HG03025 (cell line): ENCODE results near the gene PPDPF.

Experiments used
- ATAC-seq: cut with Tn5 transposase; IDR thresholded peaks from one replicate; pipeline ENCODE4 v1.9.1; 2021; ENCODE audit warnings: mild to moderate bottlenecking, moderate library complexity; ENCODE audit not compliant: unreplicated experiment, low FRiP score

Gene PPDPF

DNA sequence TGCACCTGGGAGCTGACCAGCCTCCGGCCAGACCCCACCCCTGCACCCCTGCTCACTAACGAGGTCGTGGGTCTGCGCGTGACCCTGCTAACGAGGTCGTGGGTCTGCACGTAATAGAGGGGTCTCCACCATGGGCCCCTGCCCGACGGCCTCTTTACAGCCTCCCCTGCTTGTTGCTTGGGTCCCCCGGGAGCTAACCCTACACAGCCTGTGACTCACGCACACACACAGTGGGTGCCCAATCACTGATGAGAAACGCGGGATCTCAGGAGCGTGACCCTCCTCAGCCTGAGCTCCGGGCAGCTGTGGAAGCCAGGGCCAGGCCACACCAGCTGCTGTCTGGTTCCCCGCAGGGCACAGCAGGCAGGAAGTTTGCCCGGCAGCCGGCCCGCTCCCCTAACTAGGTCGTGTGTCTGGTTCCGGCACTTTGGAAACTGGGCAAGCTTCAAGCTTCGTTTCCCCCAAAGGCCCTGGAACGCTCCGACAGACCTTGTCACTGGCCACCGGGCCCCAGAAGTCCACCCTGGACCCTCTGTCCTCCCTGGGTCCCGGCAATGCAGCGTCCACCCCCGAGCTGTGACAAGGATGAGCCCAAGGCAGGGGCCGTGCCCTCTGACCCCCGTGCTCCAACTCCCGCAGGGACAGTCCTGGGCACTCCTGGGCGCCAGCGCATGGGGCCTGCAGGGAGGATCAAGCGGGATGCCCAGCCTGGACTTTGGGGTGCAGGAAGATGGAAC lies 15.8 kb downstream of the PPDPF start:
- no peak for ATAC-seq

DNA sequence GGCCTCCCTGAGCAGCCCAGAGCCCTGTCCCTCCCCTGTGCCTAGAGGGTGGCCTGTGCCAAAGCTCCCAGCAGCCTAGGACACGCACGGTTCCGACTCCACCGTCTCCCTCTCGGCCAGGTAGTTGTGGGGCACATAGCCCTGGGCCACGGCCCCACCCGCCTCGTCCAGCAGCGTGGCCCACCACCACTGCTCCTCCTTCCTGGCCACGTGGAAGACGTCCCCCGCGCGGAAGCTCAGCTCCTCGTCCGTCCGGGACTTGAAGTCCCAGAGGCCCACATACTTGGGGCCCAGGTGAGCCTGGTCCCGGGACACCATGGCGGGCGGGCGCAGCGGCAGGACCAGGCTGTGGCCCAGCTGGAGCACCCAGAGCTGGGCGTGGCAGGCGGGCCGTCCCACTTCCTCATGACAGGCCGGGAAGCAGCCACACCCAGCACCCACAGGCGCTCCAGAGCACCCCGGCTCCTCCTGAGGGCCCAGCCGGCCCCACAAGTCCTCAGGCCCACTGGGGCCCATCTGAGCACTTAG lies 16.5 kb downstream of the PPDPF start, which contains the start of gene PTK6:
Gene PTK6, minus strand, starts transcription at position 380 of the 528 bp plus-strand sequence. Its CDS starts 62 bp downstream, at position 318.
- peak; percentile 18 for ATAC-seq

DNA sequence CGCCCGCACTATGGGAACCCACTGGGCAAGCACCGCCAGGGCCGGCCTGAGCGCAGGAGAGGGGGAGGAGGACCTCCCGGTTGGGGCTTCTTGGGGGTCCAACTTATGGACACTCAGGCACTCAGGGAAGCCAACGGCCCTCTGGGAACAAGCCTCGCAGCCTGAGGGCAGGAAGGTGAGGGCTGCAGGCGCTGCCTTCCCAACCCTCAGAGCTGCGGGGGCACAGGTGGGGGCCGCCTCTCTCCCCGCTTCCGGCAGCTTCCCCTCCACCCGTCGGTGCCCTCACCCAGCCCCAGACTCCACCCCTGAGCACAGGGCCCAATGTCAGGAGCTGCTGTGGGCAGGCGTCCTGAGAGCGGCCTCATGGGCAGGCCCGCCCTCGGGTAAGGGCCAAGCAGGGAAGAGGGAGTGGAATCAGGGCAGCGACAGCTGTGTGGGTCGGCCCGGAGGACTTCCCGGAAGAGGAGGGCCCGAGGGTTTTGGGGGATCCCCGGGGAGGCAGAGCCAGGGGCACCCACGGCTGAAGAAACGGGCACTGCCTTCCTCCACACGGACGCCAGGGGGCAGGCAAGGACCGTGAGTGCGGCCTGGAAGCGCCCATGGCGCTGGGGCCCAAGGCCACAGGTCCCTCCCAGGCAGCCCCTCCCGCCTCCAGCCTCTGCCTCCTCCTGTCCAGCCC lies 17.1 kb downstream of the PPDPF start:
- peak; percentile 74 for ATAC-seq

DNA sequence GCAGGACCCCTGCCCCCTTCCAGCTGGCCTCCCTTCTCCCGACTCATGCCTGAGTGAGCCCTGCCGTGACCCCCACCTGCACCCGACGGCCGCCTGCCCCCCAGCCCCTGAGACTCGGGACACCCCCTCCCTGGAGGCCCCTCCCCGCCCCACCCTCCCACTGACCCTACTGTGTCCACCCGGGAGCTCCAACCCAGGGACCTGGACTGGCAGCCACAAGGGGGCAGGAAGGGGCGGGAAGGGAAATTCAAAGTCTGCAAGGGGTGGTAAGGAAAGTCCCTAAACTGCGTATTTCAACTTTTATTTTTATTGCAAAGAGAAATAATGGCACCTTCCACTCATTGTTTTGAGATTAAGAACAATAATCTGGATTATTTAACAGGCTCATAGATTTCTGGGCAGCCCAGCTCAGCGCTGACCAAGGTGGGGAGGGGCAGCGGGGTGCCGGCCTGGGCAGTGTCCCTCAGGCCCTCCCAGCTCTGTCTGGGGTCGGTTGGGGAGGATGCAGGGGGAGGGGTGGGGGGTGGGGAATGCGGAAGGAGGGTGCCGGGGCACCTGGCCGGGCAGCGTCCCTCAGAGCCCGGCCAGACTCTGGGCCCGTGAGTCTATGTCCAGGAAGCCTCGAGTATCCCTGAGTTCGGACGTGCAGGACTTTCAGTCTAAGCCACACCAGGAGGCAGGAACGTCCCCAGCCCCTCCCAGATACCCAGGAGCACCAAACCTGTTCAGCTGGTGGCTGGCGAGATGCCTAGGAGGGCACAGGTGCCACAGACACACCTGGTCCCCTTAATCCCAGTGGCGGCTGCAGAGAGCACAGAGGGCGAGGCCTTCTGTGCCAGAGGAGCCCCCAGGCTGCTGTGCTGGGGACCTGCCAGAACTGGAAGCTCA lies 17.9 kb downstream of the PPDPF start:
- ATAC-seq, result no peak

DNA sequence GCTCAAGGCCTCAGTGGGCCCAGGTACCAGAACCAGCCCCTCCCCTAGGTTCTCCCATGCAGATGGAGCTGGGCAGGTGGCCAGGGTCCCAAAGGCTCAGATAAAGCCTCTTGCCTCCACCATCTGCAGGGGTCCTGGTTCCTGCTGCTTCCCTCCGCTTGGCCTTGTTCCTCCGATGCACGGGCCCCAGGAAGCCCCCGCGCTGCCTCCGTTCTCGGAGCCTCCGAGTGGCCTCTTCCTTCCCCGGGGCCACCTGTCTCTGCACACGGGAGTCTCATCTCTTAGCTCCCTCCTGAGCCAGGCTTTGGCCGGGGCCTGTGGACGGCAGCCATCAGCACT lies 18.5 kb downstream of the PPDPF start:
- ATAC-seq, result no peak

DNA sequence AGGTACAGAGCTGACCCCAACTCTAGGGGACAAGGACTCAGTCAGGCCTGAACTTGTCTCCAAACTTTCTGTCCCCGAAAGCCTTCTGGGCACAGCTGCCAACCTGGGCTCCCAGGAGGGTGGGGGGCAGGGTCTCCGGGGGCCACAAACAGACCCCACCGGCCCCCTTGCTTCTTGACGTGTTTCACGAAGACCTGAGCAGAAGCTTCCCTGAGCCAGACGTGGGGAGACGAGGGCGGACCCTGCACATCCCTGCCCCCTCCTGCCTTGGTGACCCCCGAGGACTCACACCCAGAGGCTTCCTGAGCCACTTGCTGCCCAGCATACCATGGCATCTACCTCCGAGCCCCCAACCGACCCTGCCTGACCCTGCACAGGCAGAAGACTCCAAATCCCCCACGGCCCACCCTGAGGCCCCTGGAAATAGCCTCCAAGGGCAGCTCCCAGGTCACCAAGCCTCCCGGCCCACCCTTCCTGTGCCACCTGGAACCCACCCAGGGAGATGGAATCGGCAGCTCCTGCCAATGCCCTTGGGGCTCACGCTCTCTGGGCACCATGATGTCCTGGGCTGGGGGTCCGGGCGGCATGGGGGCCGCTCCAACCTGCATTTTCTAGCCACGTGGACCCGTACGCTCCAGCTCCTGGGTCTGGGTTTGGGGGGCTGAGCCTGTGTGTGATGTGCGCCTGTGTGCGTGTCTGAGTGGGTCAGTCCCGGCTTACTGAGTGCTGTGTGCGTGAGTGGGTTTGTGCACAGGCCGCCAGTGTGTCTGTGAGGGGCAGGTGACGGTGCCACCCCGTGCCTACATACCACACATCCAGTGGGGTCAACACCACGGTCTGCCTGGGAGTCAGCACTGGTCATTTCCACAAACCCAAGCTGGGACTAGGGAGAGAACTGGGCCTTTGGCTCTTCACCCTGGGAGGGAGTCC lies 19.1 kb downstream of the PPDPF start:
- no peak for ATAC-seq

DNA sequence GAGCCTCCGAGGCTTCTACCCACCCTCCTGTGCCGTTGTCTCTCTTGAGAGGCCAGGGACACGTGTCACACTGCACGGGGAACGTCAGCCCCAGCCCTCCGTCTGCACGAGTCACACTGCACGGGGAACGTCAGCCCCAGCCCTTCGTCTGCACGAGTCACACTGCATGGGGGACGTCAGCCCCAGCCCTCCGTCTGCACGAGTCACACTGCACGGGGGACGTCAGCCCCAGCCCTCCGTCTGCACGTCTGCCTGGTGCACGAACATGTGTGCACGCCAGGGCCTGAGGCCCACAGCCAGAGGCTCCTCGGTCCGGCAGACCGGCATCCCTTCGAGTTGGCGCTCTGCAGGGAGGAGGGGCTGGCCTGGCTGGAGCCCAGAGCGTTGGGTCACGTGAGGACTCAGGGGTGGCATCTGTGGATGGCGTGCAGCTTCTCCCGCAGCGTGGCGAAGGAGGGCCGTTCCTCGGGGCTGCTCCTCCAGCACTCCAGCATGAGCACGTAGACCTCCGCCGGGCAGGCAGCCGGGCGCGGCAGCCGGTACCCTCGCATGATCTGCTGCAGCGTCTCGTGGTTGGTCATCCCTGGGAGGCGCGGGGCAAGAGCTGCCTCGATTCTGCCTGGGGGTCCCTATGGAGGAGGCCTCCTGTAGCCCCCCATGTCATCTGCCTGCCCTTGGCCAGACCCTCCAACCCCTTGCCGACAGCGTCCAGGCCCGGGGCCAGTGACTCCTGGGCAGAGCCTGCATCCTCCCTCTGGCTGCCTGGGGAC lies 20.0 kb downstream of the PPDPF start:
- no peak for ATAC-seq

DNA sequence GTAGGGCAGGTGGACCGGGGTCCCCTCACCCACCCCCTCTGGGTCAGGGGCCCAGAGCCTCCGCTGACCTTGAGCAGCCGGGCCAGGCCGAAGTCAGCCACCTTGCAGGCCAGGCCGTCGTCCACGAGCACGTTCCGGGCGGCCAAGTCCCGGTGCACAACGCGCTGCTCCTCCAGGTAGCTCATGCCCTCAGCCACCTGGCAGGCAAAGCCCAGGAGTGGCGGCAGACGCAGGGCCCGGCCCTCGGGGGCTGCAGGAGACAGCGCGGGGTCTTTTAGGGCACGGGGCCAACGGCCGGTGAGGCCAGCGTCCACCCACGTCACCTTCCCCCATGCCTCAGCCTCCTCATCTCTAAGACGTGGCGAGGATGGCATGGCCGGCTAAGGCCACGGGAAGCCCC lies 20.8 kb downstream of the PPDPF start:
- no peak for ATAC-seq

DNA sequence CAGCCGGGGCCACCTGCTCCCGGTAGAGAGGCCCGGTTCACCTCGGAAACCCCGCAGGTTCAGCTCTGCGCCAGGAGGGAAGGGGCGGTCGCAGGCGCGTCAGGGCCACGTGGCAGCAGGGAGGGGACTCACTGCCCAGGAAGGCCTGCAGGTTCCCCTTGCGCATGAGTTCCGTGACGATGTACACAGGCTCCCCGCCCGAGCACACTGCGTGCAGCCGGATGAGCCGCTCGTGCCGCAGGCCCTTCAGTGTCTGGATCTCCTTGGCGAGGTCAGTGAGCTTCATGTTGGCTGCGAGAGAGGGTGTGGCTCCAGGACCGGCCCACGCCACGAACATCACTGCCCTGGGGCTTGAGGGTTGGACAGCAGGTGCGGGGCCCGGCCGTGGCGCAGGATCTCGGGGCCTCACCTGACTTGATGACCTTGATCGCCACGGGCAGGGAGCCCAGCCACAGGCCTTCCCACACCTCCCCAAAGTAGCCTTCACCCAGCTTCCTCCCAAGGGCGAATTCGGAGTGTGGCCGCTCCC lies 21.5 kb downstream of the PPDPF start:
- no peak for ATAC-seq

DNA sequence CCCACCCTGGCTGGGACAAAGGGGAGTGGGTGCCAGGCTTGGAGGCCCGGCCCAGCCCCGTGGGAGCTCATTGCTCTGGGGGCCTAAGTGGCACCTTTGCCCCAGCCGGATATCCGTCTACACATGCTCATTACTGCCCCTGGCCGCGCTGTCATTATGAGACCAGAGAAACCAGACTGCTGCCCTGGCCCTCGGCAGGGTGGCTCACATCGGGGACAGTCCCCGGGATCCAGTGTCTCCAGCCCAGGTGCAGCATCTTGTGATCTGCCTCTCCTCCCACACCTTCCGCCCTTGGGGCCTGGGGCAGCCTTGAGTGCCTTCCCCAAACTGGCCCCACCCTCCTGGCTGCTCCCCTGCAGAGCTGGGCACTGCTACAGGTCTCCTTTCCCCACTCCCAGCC lies 22.1 kb downstream of the PPDPF start:
- ATAC-seq, result no peak

DNA sequence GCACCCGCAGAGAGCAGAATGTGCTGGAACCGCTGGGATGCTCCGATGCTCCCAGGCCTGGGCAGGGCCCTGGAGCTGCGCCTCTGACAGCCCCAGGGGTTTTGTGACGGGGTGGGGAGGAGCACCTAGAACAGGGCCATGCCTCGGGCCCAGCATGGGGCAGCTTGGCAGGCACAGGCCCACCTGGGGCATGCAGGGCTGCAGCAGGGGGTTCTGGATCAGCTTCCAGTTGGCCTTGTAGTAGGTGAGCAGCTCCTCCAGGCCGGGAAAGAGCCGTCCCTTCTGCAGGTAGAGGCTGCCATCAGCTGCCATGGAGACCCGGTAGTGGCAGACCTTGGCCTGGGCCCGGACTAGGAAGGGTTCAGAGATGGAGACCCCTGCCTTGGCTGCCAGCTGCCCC lies 22.6 kb downstream of the PPDPF start:
- ATAC-seq, result no peak

DNA sequence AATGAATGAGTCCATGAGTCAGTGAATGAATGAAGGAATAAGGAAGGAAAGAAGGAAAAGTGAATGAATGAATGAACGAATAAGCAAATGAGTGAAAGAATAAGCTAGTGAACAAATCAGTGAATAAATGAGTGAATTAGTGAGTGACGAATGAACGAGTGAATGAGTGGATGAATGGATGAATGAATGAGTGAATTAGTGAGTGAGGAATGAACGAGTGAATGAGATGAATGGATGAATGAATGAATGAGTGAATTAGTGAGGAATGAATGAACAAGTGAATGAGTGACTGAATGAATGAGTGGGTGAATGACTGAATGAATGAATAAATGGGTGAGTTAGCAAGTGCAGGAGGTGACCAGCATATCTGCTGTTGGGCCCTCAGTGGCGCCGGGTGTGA lies 23.2 kb downstream of the PPDPF start:
- ATAC-seq, result no peak

DNA sequence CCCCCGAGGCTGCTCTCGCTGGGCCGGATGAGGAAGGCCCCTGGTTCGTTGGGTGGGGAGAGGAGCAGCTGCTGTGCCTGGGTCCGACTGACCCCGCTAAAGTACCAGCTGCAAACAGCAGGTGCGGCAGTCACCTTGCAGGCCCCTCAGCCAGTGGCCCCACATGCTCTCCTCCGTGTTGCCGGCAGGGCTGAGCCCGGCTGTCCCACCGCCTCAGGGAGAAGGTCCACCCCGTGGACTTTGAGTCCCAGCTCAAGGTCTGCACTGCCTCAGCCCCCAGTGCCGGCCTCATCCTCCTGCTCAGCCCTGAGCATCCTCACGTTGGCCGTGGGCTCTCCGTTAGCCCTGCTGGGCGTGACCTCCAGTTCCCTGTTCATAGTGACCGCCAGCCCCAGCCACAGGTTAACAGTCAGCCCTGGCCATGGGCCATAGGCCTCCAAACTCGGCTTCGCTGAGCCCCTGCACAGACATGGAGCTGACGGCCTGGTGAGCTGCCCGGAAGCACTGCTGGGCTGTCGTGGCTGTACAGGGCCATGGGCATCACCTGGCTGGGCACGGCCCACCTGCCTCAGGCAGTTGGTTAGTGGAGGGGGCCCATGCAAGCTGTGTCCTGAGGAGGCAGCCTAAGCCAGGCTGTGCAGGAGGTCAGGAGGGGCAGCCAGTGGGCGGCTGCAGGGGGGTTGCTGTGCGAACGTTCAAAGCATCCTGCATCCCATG lies 23.8 kb downstream of the PPDPF start:
- no peak for ATAC-seq

DNA sequence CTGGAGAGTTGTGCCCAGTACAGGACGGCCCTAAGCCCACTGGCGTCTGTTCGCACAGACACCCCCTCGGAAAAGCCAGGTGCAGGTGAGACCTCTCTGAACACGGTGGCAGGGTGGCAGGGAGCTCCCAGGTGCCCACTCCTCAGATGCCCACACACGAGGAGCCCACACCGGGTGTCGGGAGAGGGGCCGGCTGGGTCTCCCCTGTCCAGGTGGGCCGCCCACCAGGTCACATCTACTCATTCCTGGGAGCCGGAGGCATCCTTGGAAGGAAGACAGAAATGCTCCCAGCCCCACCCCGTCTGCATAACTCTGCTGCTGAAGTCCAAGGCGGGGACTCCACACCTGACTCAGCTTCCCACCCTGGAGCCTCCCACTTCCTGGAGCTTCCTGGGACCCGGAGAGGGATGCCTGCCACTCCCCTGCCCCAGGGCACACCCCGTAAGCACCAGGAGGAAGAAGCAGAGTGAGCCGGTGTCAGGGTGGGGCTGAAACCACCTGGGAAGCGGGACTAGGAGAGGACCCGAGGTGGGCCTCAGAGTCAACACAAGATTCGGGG lies 24.5 kb downstream of the PPDPF start:
- no peak for ATAC-seq

DNA sequence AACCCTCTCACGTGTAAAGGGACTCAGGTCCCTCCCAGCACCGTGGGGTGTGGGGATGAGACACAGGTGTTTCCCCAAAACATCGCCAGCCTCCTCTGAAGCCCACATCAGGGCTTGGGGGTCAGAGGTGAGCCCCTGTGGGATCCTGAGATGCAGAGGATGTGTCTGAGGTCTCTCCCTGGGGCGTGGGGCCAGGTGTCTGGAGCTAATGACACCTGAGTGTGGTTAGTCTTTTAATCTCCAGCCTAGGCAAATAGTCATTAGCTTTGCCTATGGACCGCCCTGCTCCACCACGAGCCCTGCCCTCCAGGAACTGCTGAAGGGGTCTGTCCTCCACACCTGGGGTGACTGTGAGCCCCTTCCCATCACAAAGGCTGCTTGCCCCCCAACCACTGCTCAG lies 25.2 kb downstream of the PPDPF start:
- no peak for ATAC-seq

DNA sequence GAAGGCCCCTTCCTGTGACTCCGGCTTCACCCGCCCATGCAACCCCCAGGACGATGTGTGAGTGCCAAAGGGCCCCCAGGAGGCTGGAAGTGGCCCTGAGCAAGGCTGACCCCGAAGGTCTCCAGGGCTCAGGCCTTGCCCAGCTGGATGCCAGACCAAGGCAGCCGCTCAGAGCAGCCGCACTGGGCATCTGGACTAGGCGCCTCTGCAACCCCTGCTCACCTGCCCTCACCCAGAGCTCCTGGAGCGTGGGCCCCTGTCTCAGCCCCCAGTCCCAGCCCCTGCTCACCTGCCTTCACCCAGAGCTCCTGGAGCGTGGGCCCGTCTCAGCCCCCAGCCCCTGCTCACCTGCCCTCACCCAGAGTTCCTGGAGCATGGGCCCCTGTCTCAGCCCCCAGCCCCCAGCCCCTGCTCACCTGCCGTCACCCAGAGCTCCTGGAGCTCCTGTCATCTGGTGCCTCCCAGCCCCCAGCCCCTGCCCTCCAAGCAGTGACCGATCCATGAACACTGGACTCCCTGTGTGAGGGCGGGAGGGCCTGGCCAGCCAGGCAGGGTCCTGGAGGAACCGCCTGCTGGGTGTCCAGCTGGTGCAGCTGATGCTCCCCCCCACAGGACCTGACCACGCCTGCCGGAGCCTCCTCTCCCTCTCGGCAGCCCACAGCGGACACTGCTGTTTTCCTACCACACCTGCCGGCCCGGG lies 25.8 kb downstream of the PPDPF start:
- ATAC-seq, result no peak

DNA sequence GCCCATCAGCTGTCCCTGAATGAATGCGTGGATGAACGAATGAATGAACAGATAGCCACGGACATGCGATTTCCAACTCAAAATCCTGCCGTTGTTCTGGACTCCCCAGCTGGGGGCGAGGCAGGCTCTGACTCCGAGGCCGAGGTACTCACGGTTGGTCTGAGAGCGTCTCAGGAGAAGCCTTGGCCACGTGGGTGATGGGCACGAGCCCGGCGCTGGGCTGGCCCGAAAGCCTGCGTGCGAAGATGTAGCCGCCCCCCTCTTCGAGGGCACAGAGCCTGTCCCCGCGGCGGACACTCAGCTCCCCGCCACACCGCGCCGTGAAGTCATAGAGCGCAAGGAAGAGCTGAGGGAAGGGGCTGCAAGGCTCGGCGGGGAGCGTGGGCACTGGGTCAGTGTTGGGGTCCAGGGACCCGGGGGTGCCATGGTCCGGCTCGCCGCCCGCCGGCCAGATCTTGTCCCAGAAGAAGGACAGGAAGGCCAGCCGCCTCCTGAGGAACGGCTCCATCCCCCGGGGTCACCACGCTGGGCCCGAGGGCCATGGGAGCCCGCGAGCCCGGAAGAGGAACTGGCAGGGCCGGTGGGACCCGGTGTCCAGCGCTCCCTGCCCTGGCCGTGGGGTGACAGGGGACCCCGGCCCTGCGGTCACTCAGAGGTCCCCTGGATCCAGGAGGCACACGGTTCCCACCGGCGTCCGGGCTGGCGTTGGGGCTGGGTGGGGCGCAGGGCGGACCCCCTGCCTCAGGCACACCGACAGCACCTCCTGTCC lies 26.6 kb downstream of the PPDPF start:
- no peak for ATAC-seq
